ENCODE data around the gene FMN1. TPM values are rescaled to one million over a fixed set of nuclear protein-coding genes. Genes with fewer than 3 reads are reported as not detected.

The FMN1 gene
- total and polyA plus RNA-seq, 2 of the 8 experiments (the other 6 are each of a cell fraction or from before 2014, with no cell fraction given) = 0.27 to 3.7 TPM

DNA sequence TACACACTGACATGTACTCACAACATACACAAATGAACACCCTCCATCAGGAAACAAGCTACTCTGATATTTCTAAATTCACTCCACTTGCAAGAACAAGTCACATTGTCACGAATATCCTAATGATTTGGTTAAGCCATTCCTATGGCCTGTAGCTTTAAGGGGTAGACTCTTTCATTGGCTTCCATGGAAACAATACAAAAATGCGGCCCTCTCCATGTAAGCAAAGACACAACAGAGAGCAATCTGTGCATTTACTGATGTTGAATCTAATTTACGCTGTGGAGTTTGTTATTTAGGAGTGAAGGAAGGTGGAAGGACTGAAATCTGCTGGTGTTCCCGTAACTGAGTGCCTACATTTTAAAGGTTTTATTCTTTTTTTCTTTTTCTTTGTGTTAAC is 114.5 kb downstream of the FMN1 start:
- no peak overlapping the region for H2BK15ac ChIP-seq (ENCODE audit: low read length)
- H2AFZ ChIP-seq (ENCODE audit: low read length) = 0 out of 2 replicates have a peak overlapping the region, but pooled peaks have one; percentile 63
- no peak overlapping the region; the same call in 1 of the 2 replicates for H2BK12ac ChIP-seq (ENCODE audit: low read depth, low read length)
- no peak overlapping the region for H3K18ac ChIP-seq (ENCODE audit: extremely low read depth, low read length)
- H3K56ac ChIP-seq (replicated peaks; ENCODE audit: insufficient read length, low read depth, low read length) = no peak overlapping the region
- no peak overlapping the region for H4K8ac ChIP-seq (ENCODE audit: extremely low read depth, insufficient read depth, low read length)
- H4K20me1 ChIP-seq (replicated peaks in 1 of 2; ENCODE audit: control insufficient read depth in 1 of 2, insufficient read depth in 2 of 2, low read length in 2 of 2) = no peaks in the 10 kb centered on the region
- H2BK120ac ChIP-seq (replicated peaks; ENCODE audit: low read depth, low read length) = no peak overlapping the region
- CTCF ChIA-PET (ENCODE audit: partially characterized antibody) = interaction anchor here (1.0 to 2.9 kb wide), 2 partner anchors 86 to 144 kb away, joined by 3 to 10 read pairs; no protein-coding TSS in a partner anchor
- no peak overlapping the region for H3K4ac ChIP-seq (replicated peaks; ENCODE audit: insufficient read length, low read depth, low read length)
- H3K79me1 ChIP-seq (ENCODE audit: low read depth, low read length) = no peaks in the 10 kb centered on the region
- no peak overlapping the region for H2AK5ac ChIP-seq (ENCODE audit: low read depth, low read length)
- no peak overlapping the region for H3K4me2 ChIP-seq (ENCODE audit: insufficient read depth in 1 of 2, low read depth in 2 of 2, low read length in 2 of 2)
- H2BK5ac ChIP-seq (ENCODE audit: low read depth, low read length) = no peak overlapping the region
- H3K23me2 ChIP-seq (ENCODE audit: low read depth, low read length) = no peaks in the 10 kb centered on the region; the same call in 1 of the 2 replicates
- no peak overlapping the region for H4K5ac ChIP-seq (ENCODE audit: insufficient read length, low read depth, low read length)
- H2BK20ac ChIP-seq (ENCODE audit: low read length) = no peak overlapping the region
- H3K27ac ChIP-seq (ENCODE audit: low read depth, low read length) = no peak overlapping the region
- DNase-seq (ENCODE audit: low read depth in 1 of 2, low spot score in 2 of 2) (no peak), FAIRE-seq (no peak)
- H3K14ac ChIP-seq (ENCODE audit: insufficient read length) = no peak overlapping the region
- H3K23ac ChIP-seq (ENCODE audit: insufficient read length) = no peak overlapping the region
- H3K9me3 ChIP-seq (ENCODE audit: insufficient read depth in 2 of 2, low read depth in 1 of 2, low read length in 1 of 2) = no peaks in the 10 kb centered on the region
- H3K27me3 ChIP-seq (replicated peaks in 1 of 4; ENCODE audit: control insufficient read depth in 3 of 4, extremely low read depth in 1 of 4, insufficient read depth in 3 of 4, low read length in 3 of 4) = no peaks in the 10 kb centered on the region
- no peak overlapping the region for H4K91ac ChIP-seq (replicated peaks; ENCODE audit: insufficient read length, low read length)
- no peak overlapping the region; a peak in 1 of 7 replicates for H3K9ac ChIP-seq (replicated peaks in 1 of 4; ENCODE audit: extremely low read depth in 1 of 4, low read depth in 3 of 4, low read length in 3 of 4)
- WGBS, 2 experiments (ENCODE audit: extremely low coverage in 1 of 2, insufficient coverage in 1 of 2, insufficient read length in 1 of 2, insufficient replicate concordance in 2 of 2, low coverage in 1 of 2, low lambda C conversion rate in 2 of 2, missing lambda C conversion rate in 1 of 2) = 81% methylated on average over 4 of the region's 4 CpGs; no CpG with 5 or more reads in 1 of the 2 experiments
- no peaks in the 10 kb centered on the region for H3K79me2 ChIP-seq (ENCODE audit: control insufficient read depth in 1 of 2, insufficient read depth in 2 of 2, low read length in 2 of 2)
- H3K4me3 ChIP-seq (ENCODE audit: extremely low read depth in 1 of 4, insufficient read depth in 2 of 4, low read depth in 3 of 4, low read length in 4 of 4) = no peak overlapping the region
- H3K36me3 ChIP-seq (ENCODE audit: control insufficient read depth in 2 of 4, insufficient read depth in 4 of 4, low read length in 3 of 4) = no peaks in the 10 kb centered on the region
- TF ChIP-seq MAFK (IDR thresholded peaks at IDR 0.05; ENCODE audit: low read depth, low read length) = no peak
- TF ChIP-seq PHF8 (conservative IDR thresholded peaks at IDR 0.05; ENCODE audit: low read depth, low read length) = no peak
- H3K4me1 ChIP-seq (replicated peaks in 1 of 4; ENCODE audit: control insufficient read depth in 3 of 4, insufficient read depth in 4 of 4, low read length in 3 of 4) = peaks cover 0 to 15% (median 6%) of the 10 kb centered on the region in 4 experiments; a peak in 5 of 7 replicates
- POLR2A ChIA-PET (ENCODE audit: partially characterized antibody) = no interaction called here
